ENCODE results near the gene IFI27L2. TPM values are rescaled to one million over a fixed set of nuclear protein-coding genes. Genes with fewer than 3 reads are reported as not detected.

IFI27L2 gene
- total RNA-seq, 3 donors from 2014 or later (not counting 1 experiment from before 2014, with no cell fraction given): 36.3 to 55.1 (median 39.8) TPM

GRCh38 chr14:94113490-94113889, 15.9 kb downstream of the IFI27L2 start:
- H3K27ac ChIP-seq (ENCODE audit: low read length): no peak overlapping the region
- no peaks in the 10 kb centered on the region for H3K27me3 ChIP-seq (ENCODE audit: control insufficient read depth, insufficient read depth, low read length)
- H3K4me1 ChIP-seq (ENCODE audit: control insufficient read depth, insufficient read depth, low read length): peaks cover 3% of the 10 kb centered on the region
- no peak overlapping the region for H3K4me3 ChIP-seq (ENCODE audit: low read length)
- intact Hi-C loops (cut with micrococcal nuclease): no loop called here
- no peaks in the 10 kb centered on the region for H3K36me3 Mint-ChIP-seq
- no peak overlapping the region for H3K4me3 Mint-ChIP-seq
- TF ChIP-seq CTCF (IDR thresholded peaks at IDR 0.05): no peak
- H3K4me1 Mint-ChIP-seq: peaks cover 0 to 10% of the 10 kb centered on the region in 2 donors
- peaks cover 25 to 43% of the 10 kb centered on the region in 2 donors for H3K27me3 Mint-ChIP-seq (ENCODE audit: low read depth in 2 of 2)
- H3K36me3 ChIP-seq (ENCODE audit: control insufficient read depth, insufficient read depth, low read length): no peaks in the 10 kb centered on the region
- H3K9me3 Mint-ChIP-seq: no peaks in the 10 kb centered on the region
- ATAC-seq: no peak
- no peak overlapping the region for H3K27ac Mint-ChIP-seq
- DNase-seq: no peak
- no peaks in the 10 kb centered on the region for H3K9me3 ChIP-seq (ENCODE audit: control insufficient read depth, insufficient read depth, low read length)
- WGBS (ENCODE audit: insufficient coverage): 78% methylated on average over 6 of the region's 6 CpGs

GRCh38 chr14:94113073-94113472, 16.3 kb downstream of the IFI27L2 start:
- Mint-ChIP-seq H3K27ac (no peak overlapping the region), H3K9me3 (no peaks in the 10 kb centered on the region), H3K27me3 (ENCODE audit: low read depth in 2 of 2) (peaks cover 25 to 41% of the 10 kb centered on the region in 2 donors), H3K36me3 (no peaks in the 10 kb centered on the region), H3K4me3 (no peak overlapping the region), H3K4me1 (peaks cover 0 to 7% of the 10 kb centered on the region in 2 donors)
- no peak for DNase-seq
- Histone ChIP-seq H3K36me3 (ENCODE audit: control insufficient read depth, insufficient read depth, low read length) (no peaks in the 10 kb centered on the region), H3K4me3 (ENCODE audit: low read length) (no peak overlapping the region), H3K27me3 (ENCODE audit: control insufficient read depth, insufficient read depth, low read length) (no peaks in the 10 kb centered on the region), H3K4me1 (ENCODE audit: control insufficient read depth, insufficient read depth, low read length) (peaks cover 2% of the 10 kb centered on the region), H3K9me3 (ENCODE audit: control insufficient read depth, insufficient read depth, low read length) (no peaks in the 10 kb centered on the region), H3K27ac (ENCODE audit: low read length) (no peak overlapping the region)
- WGBS (ENCODE audit: insufficient coverage): 92% methylated on average over 7 of the region's 7 CpGs
- no peak for ATAC-seq
- intact Hi-C loops (cut with micrococcal nuclease): no loop called here
- no peak for TF ChIP-seq CTCF (IDR thresholded peaks at IDR 0.05)

- Mint-ChIP-seq H3K4me1 (peaks cover 0 to 2% of the 10 kb centered on the region in 2 donors), H3K27me3 (ENCODE audit: low read depth in 2 of 2) (peaks cover 20 to 36% of the 10 kb centered on the region in 2 donors), H3K9me3 (no peaks in the 10 kb centered on the region), H3K27ac (peak overlapping the region in 1 of 2 donors; percentile 25), H3K4me3 (no peak overlapping the region), H3K36me3 (no peaks in the 10 kb centered on the region)
- WGBS (ENCODE audit: insufficient coverage): 84% methylated on average over 6 of the region's 6 CpGs
- Histone ChIP-seq H3K4me3 (ENCODE audit: low read length) (no peak overlapping the region), H3K27me3 (ENCODE audit: control insufficient read depth, insufficient read depth, low read length) (no peaks in the 10 kb centered on the region), H3K36me3 (ENCODE audit: control insufficient read depth, insufficient read depth, low read length) (no peaks in the 10 kb centered on the region), H3K27ac (ENCODE audit: low read length) (no peak overlapping the region), H3K9me3 (ENCODE audit: control insufficient read depth, insufficient read depth, low read length) (no peaks in the 10 kb centered on the region), H3K4me1 (ENCODE audit: control insufficient read depth, insufficient read depth, low read length) (no peaks in the 10 kb centered on the region)
- DNase-seq: no peak
- no peak for TF ChIP-seq CTCF (IDR thresholded peaks at IDR 0.05)
- ATAC-seq: no peak
- intact Hi-C loops (cut with micrococcal nuclease): no loop called here
These were observed 16.8 kb downstream of the IFI27L2 start for GRCh38 chr14:94112513-94113063.

Data from natural killer cell (primary cell).